Measurements from ENCODE around the gene RABAC1. TPM values are rescaled to one million over a fixed set of nuclear protein-coding genes. Genes with fewer than 3 reads are reported as not detected.

The RABAC1 gene
- total RNA-seq, result 10 to 100 TPM; 37.6 to 54.7 TPM

DNA sequence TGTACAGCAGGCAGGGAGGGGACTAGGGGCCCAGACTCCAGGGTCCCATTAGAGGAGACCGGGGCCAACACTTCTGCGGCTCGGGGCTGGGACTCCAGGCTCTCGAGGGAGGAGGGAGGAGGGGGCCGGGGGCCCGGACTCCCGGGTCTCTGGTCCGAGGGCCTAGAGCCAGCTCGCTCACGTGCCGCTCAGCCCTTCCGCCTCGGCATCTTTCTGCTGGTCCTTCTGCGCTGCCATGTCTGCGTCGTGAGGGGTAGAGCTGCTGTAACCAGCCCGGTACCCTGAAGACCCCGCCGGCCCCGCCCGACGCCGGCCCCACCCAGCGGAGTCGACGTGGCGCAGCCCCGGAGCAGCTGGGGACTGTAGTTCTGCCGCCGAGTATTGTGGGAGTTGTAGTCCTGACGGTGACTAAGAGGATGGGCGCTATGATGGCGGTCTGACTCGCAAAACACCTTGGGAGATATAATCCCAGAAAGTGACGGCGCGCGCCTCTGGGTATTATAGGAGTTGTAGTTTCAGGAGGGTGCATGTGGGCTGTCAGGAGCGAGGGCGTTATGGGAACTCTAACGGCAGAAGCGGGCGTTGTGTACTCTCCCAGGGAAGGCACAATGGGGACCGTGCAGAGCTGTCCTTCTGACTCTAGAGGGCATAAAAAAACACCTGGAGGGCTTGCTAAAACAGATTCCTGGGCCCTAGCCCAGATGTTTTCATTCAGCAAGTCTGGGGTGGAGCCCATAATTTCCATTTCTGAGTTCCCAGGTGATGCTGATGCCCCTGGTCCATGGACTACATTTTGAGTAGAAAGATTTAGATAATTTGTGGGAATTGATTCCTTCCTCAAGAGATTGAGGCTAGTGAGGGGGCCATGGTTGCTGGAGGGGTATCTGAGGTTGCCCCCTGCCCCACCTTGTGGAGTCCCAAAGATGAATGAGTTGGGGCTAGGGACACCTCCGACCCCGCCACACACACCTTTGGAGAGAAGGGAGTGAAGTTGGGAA lies at the start of gene RABAC1:
TSS of gene RABAC1 (minus strand) at position 266 of the 998 bp plus-strand sequence. CDS start at position 237, 29 bp downstream.
- H3K27ac Mint-ChIP-seq, result peak within 1 kb of the TSS; percentile 78
- peak within 1 kb of the TSS; percentile 85 for H3K4me3 Mint-ChIP-seq
- no peaks in the 10 kb centered on the region for H3K27me3 Mint-ChIP-seq
- peaks cover 16% of the 10 kb centered on the region for H3K4me1 Mint-ChIP-seq
- H3K36me3 Mint-ChIP-seq (ENCODE audit: low read depth), result peaks cover 8% of the 10 kb centered on the region
- peak; percentile 92 for ATAC-seq (replicated peaks)
- no peaks in the 10 kb centered on the region for H3K9me3 Mint-ChIP-seq

GRCh38 chr19:42006569-42006968 lies 47.4 kb upstream of the RABAC1 start:
- no peak for ATAC-seq (replicated peaks)
- peaks cover 23% of the 10 kb centered on the region for H3K27me3 Mint-ChIP-seq
- H3K4me1 Mint-ChIP-seq, result no peaks in the 10 kb centered on the region
- H3K36me3 Mint-ChIP-seq (ENCODE audit: low read depth), result no peaks in the 10 kb centered on the region
- no peak overlapping the region for H3K4me3 Mint-ChIP-seq
- no peak overlapping the region for H3K27ac Mint-ChIP-seq
- H3K9me3 Mint-ChIP-seq, result no peaks in the 10 kb centered on the region

- Mint-ChIP-seq H3K4me1 (no peaks in the 10 kb centered on the region), H3K9me3 (no peaks in the 10 kb centered on the region), H3K27ac (no peak overlapping the region), H3K4me3 (no peak overlapping the region), H3K36me3 (ENCODE audit: low read depth) (no peaks in the 10 kb centered on the region), H3K27me3 (peaks cover 30% of the 10 kb centered on the region)
- ATAC-seq (replicated peaks), result no peak
These were observed 46.4 kb upstream of the RABAC1 start for GRCh38 chr19:42005504-42005903.

- peaks cover 43% of the 10 kb centered on the region for H3K27me3 Mint-ChIP-seq
- no peaks in the 10 kb centered on the region for H3K36me3 Mint-ChIP-seq (ENCODE audit: low read depth)
- no peaks in the 10 kb centered on the region for H3K9me3 Mint-ChIP-seq
- no peak for ATAC-seq (replicated peaks)
- no peaks in the 10 kb centered on the region for H3K4me1 Mint-ChIP-seq
- no peak overlapping the region for H3K27ac Mint-ChIP-seq
- H3K4me3 Mint-ChIP-seq, result no peak overlapping the region
These were observed 44.6 kb upstream of the RABAC1 start for GRCh38 chr19:42003506-42004294.

GRCh38 chr19:41999878-42000208 lies 40.7 kb upstream of the RABAC1 start:
- Mint-ChIP-seq H3K27ac (no peak overlapping the region), H3K27me3 (peaks cover 69% of the 10 kb centered on the region), H3K4me1 (peaks cover 19% of the 10 kb centered on the region), H3K9me3 (no peaks in the 10 kb centered on the region), H3K36me3 (ENCODE audit: low read depth) (no peaks in the 10 kb centered on the region), H3K4me3 (peak overlapping the region; percentile 30)
- ATAC-seq (replicated peaks), result no peak

DNA sequence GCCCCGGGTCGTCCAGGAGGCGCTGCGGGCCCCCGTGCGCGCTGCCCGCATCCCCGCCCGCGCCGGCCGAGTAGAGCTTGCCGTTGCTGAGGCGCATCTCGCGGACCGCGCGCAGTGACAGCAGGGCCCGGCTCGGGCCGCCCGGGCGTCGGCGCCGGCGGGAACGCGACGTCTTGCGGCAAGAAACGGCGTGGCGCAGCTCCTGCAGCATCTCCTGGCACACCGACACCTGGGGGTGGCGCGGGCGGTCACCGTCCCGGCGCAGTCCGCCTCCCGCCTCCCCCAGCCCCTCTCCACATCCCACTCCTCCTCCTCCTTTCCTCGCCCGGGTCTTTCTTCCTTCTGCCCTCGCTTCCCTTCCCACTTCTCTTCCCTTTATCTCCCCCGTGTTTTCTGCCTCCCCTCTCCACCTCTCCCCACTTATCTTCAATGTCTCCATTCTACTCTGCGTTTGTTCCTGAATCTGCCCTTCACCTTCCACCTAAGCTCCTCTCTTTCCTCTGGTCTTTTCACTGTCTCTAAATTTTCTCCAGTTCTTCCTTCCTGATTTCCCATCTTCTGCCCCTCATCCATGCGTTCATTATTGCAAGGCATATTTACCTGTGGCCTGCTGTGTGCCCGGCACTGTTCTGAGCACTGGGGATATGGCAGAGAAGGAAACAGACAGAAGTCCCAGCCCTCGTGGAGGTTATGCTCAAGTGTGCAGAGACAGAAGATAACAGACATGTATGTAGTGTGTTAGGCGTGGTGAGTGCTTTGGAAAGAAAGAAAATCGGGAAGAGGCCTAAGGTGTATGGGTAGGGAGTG lies 40.2 kb upstream of the RABAC1 start:
- H3K9me3 Mint-ChIP-seq, result no peaks in the 10 kb centered on the region
- H3K4me1 Mint-ChIP-seq, result peaks cover 19% of the 10 kb centered on the region
- ATAC-seq (replicated peaks), result no peak
- no peaks in the 10 kb centered on the region for H3K36me3 Mint-ChIP-seq (ENCODE audit: low read depth)
- no peak overlapping the region for H3K27ac Mint-ChIP-seq
- peaks cover 69% of the 10 kb centered on the region for H3K27me3 Mint-ChIP-seq
- H3K4me3 Mint-ChIP-seq, result peak overlapping the region; percentile 30

DNA sequence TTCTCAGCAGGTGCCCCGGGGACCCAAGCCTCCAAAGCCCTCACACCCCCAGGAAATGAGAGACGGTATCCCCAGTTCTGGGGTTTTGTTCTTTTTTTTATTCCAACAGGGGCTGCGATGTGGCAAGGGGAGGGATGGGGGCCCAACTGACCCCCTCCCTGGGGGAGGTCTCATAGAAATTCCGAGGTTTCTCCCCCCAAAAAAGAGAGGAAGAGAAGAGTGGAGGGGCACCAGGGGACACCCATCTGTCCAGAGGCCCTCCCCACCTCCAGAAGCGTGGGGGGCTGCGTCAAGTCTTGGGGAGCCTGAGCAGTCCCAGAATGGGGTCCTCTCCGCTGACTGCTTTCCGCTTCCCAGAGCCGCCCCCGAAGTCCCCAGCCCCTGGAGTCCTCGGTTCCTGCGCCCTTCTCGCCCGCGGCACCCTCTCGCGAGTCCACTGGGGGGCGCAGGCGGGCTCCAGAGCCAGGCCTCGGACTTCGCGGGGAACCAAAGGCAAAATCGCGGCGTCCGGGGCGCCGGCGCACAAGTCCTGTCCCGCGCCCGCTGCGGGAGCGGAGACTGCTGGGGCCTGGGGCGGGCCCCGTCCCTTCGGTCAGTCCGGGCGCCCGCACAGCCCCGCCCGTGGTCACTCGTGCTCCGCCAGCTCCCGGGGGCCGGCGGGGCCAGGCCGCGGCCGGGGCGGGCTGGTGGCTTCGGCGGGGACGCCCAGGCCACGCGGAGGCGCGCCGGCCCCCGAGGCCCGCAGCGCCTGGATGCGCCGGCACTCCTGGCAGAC lies 39.3 kb upstream of the RABAC1 start:
- no peak overlapping the region for H3K27ac Mint-ChIP-seq
- H3K36me3 Mint-ChIP-seq (ENCODE audit: low read depth), result no peaks in the 10 kb centered on the region
- H3K4me3 Mint-ChIP-seq, result peak overlapping the region; percentile 13
- H3K9me3 Mint-ChIP-seq, result no peaks in the 10 kb centered on the region
- ATAC-seq (replicated peaks), result peak; percentile 20
- peaks cover 22% of the 10 kb centered on the region for H3K4me1 Mint-ChIP-seq
- H3K27me3 Mint-ChIP-seq, result peaks cover 62% of the 10 kb centered on the region

GRCh38 chr19:41997851-41998229 lies 38.7 kb upstream of the RABAC1 start:
- no peak for ATAC-seq (replicated peaks)

DNA sequence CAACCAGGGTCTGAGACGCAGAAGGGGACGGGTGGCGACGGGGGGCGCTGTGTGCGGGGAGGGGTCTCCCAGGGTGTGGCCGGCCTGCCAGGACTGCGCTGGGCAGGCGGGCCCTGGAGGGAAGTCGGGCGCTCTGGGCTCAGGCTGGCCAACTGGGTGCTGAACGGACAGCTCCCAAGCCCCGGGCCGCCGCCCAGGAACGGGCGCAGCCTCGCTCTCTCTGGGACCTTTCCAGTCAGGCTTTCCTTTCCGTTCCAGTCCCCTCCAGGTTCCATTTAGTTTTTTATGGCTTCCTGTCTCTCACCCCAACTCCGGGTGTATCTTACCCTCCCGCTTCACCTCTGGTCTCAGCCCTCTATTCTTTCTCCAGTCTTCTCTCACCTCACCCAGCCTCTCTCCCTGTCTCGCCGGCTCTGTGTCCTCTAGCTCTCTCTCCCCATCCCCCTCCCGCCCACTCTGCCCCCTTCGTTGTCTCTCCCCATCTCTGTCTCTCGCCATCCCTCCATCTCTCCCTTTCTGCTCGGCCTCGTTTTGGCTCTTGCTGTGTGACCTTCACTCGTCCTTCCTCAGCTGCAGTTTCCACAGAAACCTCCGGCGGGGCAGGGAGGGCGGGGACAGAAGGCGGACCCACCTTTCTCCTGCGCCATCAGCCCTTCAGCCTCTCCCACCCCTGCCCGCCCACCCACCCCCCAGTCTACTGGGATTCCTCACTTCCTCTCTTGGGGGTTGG lies 38.2 kb upstream of the RABAC1 start:
- Mint-ChIP-seq H3K9me3 (no peaks in the 10 kb centered on the region), H3K27me3 (peaks cover 62% of the 10 kb centered on the region), H3K27ac (no peak overlapping the region), H3K4me3 (peak overlapping the region; percentile 8), H3K4me1 (peaks cover 28% of the 10 kb centered on the region), H3K36me3 (ENCODE audit: low read depth) (no peaks in the 10 kb centered on the region)
- ATAC-seq (replicated peaks), result peak; percentile 39

More at GRCh38 chr19:41997851-41998229, 38.7 kb upstream of the RABAC1 start:
- Mint-ChIP-seq H3K27me3 (peaks cover 59% of the 10 kb centered on the region), H3K36me3 (ENCODE audit: low read depth) (no peaks in the 10 kb centered on the region), H3K4me3 (peak overlapping the region; percentile 13), H3K9me3 (no peaks in the 10 kb centered on the region), H3K4me1 (peaks cover 23% of the 10 kb centered on the region), H3K27ac (no peak overlapping the region)

GRCh38 chr19:41995959-41996797 lies 37.1 kb upstream of the RABAC1 start:
- Mint-ChIP-seq H3K9me3 (no peaks in the 10 kb centered on the region), H3K27me3 (peaks cover 54% of the 10 kb centered on the region), H3K27ac (no peak overlapping the region), H3K4me3 (peak overlapping the region; percentile 8), H3K4me1 (peaks cover 29% of the 10 kb centered on the region), H3K36me3 (ENCODE audit: low read depth) (no peaks in the 10 kb centered on the region)
- ATAC-seq (replicated peaks), result no peak

DNA sequence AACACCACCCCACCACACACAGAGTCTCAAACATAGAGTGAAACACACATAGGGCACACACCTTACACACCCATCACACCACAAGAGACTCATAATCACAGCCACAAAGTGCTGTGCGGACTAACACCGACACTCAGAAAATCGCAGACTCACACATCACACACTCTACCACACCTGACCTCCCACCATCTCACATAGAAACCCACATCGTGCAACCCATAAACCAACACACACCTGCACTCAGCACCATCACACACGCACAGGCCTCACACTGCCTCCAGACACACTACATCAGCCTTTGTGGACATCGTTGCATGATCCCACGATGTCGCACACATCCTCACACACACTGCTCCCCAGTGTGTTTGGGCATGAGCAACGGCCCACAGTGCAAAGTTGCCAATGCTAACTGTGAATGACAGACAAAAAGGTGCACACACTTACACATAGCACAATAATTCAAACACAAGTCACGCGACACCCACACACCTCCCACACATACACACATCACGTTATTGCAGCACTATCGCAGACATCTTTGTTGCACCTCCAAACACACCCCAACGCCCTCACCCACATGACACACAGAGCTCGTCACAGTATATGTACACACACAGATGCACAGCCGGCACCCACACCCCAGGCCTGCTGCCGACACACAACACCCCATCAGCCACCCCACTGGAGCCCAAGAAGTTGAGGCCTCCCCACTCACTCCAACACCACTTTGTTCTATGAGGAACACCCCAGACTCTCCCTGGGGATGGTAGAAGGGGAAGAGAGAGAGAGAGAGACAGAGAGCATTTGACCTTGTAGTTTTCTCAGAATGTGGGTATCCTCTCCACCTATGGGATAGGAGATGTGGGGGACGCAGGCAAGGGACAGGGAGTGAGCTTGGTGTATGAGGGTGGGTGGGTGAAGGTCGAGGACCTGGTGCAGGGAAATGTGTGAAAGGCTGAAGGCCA lies 36.2 kb upstream of the RABAC1 start:
- Mint-ChIP-seq H3K27me3 (peaks cover 47% of the 10 kb centered on the region), H3K4me3 (peak overlapping the region; percentile 25), H3K27ac (no peak overlapping the region), H3K9me3 (no peaks in the 10 kb centered on the region), H3K36me3 (ENCODE audit: low read depth) (no peaks in the 10 kb centered on the region), H3K4me1 (peaks cover 29% of the 10 kb centered on the region)
- ATAC-seq (replicated peaks), result no peak

All from activated T-helper 17 cell treated with anti-CD3 and anti-CD28 coated beads, Interleukin-2, amount 50 U/mL, for 72 hours (primary cell).